Skeletal muscle tissue (tissue), 4 donors: Measurements from ENCODE around the gene S100Z. TPM values are rescaled to one million over a fixed set of nuclear protein-coding genes. Genes with fewer than 3 reads are reported as not detected.
"Not testable (repeated sequence)": the region's sequence is repeated elsewhere in the genome, so short reads cannot be mapped to it uniquely, and the experiment has no call there.

ENCODE experiments used
- H3K27ac ChIP-seq: one replicate; pipeline ENCODE4 v1.7.0; 2013; ENCODE audit warnings: mild to moderate bottlenecking, low read depth, low read length, inconsistent platforms
- H3K27me3 ChIP-seq, 3 donors: one replicate each; pipeline ENCODE4 v1.7.0; 2013; ENCODE audit warnings: low read length in 3 of 3; ENCODE audit not compliant: control insufficient read depth in 3 of 3, insufficient read depth in 3 of 3
- H3K36me3 ChIP-seq, 3 donors: one replicate each; pipeline ENCODE4 v1.7.0; 2013; ENCODE audit warnings: low read length in 3 of 3; ENCODE audit not compliant: control insufficient read depth in 3 of 3, insufficient read depth in 3 of 3
- H3K4me1 ChIP-seq, 3 donors: one replicate each; pipeline ENCODE4 v1.7.0; 2013; ENCODE audit warnings: low read length in 3 of 3, mild to moderate bottlenecking in 3 of 3; ENCODE audit not compliant: control insufficient read depth in 3 of 3, insufficient read depth in 3 of 3
- H3K4me3 ChIP-seq, 3 donors: one replicate each; pipeline ENCODE4 v1.7.0; 2013; ENCODE audit warnings: low read length in 3 of 3
- H3K9ac ChIP-seq, 3 donors: one replicate each; pipeline ENCODE4 v1.7.0; 2013; ENCODE audit warnings: low read length in 3 of 3, mild to moderate bottlenecking in 3 of 3, moderate library complexity in 2 of 3, low read depth in 1 of 3
- H3K9me3 ChIP-seq, 3 donors: one replicate each; pipeline ENCODE4 v1.7.0; 2013; ENCODE audit warnings: low read length in 3 of 3; ENCODE audit not compliant: control insufficient read depth in 3 of 3
- total RNA-seq: library from RNA; depleted of rRNA; stranded (reverse); fragments of >200 nt; gene quantifications from one replicate; pipeline ENCODE4 v1.2.3, GENCODE V29; 2014
- donor health status: Osteomylitis.

Gene S100Z
- total RNA-seq, 1 donor from 2014 or later: not detected

GRCh38 chr5:76810236-76810635 lies 39.6 kb upstream of the S100Z start:
- Histone ChIP-seq H3K4me1 (no peaks in the 10 kb centered on the region), H3K27me3 (no peaks in the 10 kb centered on the region)

GRCh38 chr5:76811214-76811613 lies 38.6 kb upstream of the S100Z start:
- Histone ChIP-seq H3K9me3 (no peaks in the 10 kb centered on the region), H3K27me3 (no peaks in the 10 kb centered on the region), H3K9ac (no peak overlapping the region), H3K4me1 (no peaks in the 10 kb centered on the region), H3K4me3 (no peak overlapping the region), H3K36me3 (no peaks in the 10 kb centered on the region), H3K27ac (no peak overlapping the region)

More at GRCh38 chr5:76810236-76810635, 39.6 kb upstream of the S100Z start:
- Histone ChIP-seq H3K27ac (no peak overlapping the region), H3K9ac (no peak overlapping the region), H3K9me3 (no peaks in the 10 kb centered on the region), H3K36me3 (no peaks in the 10 kb centered on the region), H3K4me3 (no peak overlapping the region)

- H3K4me3 ChIP-seq, H3K36me3 ChIP-seq, H3K27ac ChIP-seq, H3K4me1 ChIP-seq, H3K9me3 ChIP-seq, H3K27me3 ChIP-seq, H3K9ac ChIP-seq: not testable (repeated sequence)
Measured at GRCh38 chr5:76812209-76812608, 37.6 kb upstream of the S100Z start.

- no peak overlapping the region for H3K4me3 ChIP-seq
- no peaks in the 10 kb centered on the region for H3K9me3 ChIP-seq
- H3K9ac ChIP-seq: no peak overlapping the region
- no peak overlapping the region for H3K27ac ChIP-seq
- H3K27me3 ChIP-seq: peaks cover 7 to 13% (median 8%) of the 10 kb centered on the region in 3 donors
- no peaks in the 10 kb centered on the region for H3K36me3 ChIP-seq
- peaks cover under 1 to 3% (median 1%) of the 10 kb centered on the region in 3 donors for H3K4me1 ChIP-seq
Measured at GRCh38 chr5:76813982-76814562, 35.7 kb upstream of the S100Z start.

- Histone ChIP-seq H3K9me3 (no peaks in the 10 kb centered on the region), H3K27me3 (peaks cover 13 to 24% (median 20%) of the 10 kb centered on the region in 3 donors), H3K36me3 (no peaks in the 10 kb centered on the region), H3K4me3 (no peak overlapping the region), H3K9ac (no peak overlapping the region), H3K27ac (no peak overlapping the region), H3K4me1 (peaks cover 5 to 13% (median 9%) of the 10 kb centered on the region in 3 donors)
Measured at GRCh38 chr5:76816110-76816831, 33.5 kb upstream of the S100Z start.

GRCh38 chr5:76818844-76819831 lies 30.7 kb upstream of the S100Z start, which contains the start of gene F2RL1:
F2RL1 (plus strand) TSS chr5:76819030; CDS start chr5:76819183, 153 bp downstream.
- Histone ChIP-seq H3K27ac (no peak within 1 kb of the TSS), H3K9me3 (no peaks in the 10 kb centered on the region), H3K4me3 (peak within 1 kb of the TSS; percentile 41 to 65 (median 46)), H3K27me3 (peaks cover 13 to 24% (median 20%) of the 10 kb centered on the region in 3 donors), H3K9ac (peak within 1 kb of the TSS in 1 of 3 donors; percentile 57), H3K36me3 (no peaks in the 10 kb centered on the region), H3K4me1 (peaks cover 5 to 13% (median 9%) of the 10 kb centered on the region in 3 donors)

GRCh38 chr5:76819851-76820525 lies 29.8 kb upstream of the S100Z start:
- Histone ChIP-seq H3K27me3 (peaks cover 13 to 24% (median 20%) of the 10 kb centered on the region in 3 donors), H3K9me3 (no peaks in the 10 kb centered on the region), H3K4me3 (peak overlapping the region in 1 of 3 donors; percentile 24), H3K27ac (no peak overlapping the region), H3K36me3 (no peaks in the 10 kb centered on the region), H3K9ac (no peak overlapping the region), H3K4me1 (peaks cover 5 to 13% (median 9%) of the 10 kb centered on the region in 3 donors)

- H3K27me3 ChIP-seq: peaks cover 13 to 24% (median 20%) of the 10 kb centered on the region in 3 donors
- no peak overlapping the region for H3K27ac ChIP-seq
Measured at GRCh38 chr5:76820526-76820890, 29.3 kb upstream of the S100Z start.

GRCh38 chr5:76821136-76821535 lies 28.7 kb upstream of the S100Z start:
- Histone ChIP-seq H3K36me3 (no peaks in the 10 kb centered on the region), H3K9ac (no peak overlapping the region), H3K4me1 (peaks cover 5 to 13% (median 9%) of the 10 kb centered on the region in 3 donors), H3K27me3 (peaks cover 13 to 24% (median 20%) of the 10 kb centered on the region in 3 donors), H3K27ac (no peak overlapping the region), H3K9me3 (no peaks in the 10 kb centered on the region), H3K4me3 (no peak overlapping the region)

More at GRCh38 chr5:76820526-76820890, 29.3 kb upstream of the S100Z start:
- H3K36me3 ChIP-seq: no peaks in the 10 kb centered on the region
- no peaks in the 10 kb centered on the region for H3K9me3 ChIP-seq
- peaks cover 5 to 13% (median 9%) of the 10 kb centered on the region in 3 donors for H3K4me1 ChIP-seq
- no peak overlapping the region for H3K4me3 ChIP-seq
- H3K9ac ChIP-seq: no peak overlapping the region
